GM19395 (cell line): ENCODE measurements around the gene SMIM10.
"Not testable (repeated sequence)": the region's sequence is repeated elsewhere in the genome, so short reads cannot be mapped to it uniquely, and the experiment has no call there.

Experiments
- ATAC-seq: cut with Tn5 transposase; IDR thresholded peaks from one replicate; pipeline ENCODE4 v1.9.1; 2021; ENCODE audit warnings: mild to moderate bottlenecking, moderate library complexity; ENCODE audit not compliant: unreplicated experiment

Gene SMIM10

DNA sequence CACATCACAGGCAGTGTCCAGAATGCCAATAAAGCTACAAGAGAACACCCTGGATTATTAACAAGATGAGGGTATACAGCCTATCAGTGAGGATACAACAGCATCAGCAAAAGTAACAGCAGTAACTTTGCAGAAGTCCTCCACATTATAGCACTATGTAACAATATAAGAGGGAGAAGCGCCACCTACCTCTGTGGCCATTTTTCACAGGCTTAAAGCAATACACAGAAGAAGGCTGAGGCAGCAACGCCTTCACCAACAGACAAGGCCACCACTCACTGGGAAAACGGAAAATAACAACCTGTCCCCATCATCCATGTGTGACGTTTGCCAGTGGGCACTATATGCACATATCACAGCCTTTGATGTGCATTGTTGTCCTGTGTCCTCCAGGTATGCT, 19.0 kb downstream of the SMIM10 start:
- no peak for ATAC-seq

DNA sequence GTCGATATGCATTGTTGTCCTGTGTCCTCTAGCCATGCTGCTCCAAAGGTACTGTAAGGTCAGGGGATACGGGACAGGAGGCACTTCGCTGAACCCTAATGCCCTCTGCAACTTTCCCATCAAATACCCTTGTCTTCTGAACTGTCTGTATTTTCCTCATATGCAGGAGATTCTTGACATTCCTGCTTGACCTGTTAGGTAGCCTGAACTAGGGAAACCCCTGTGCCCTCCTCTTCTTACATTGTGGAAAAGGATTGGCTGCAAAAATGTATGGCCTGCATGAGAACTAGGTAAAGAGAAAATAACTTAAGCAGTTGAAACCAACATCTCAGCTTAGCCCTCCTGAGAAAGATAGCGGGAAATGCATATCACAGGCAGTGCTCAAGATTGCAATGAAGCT, 20.1 kb downstream of the SMIM10 start:
- no peak for ATAC-seq

DNA sequence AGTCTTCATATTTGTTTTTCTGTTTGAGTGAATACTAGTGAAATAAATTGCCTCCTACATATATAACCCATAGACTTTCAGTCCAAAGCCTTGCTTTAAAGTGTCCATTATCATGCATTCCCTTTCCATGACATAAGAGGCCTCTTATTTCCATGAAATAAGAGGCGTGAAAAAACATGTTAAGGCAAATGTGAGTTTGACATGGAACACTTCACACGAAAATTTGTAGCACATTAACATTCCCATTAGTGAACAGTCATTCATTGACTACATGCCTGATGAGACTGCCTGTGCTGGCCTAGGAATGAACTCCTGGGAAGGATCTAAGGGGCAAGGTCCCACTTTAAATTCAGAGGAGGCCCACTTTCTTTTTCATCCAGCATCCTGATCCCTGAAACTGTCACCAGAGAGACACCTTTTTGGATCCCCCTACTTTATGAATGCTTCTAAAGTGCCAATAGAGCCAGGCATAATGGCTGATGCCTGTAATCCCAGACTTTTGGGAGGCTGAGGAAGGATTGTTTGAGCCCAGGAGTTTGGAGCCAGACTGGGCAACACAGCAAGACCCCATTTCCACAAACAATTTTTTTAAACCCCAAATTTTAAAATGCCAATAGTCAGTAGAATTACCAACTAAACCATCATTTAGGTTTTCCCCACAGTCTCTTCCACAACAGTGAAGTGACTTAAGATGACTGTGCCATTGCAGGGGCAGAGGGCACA, 24.9 kb downstream of the SMIM10 start:
- no peak for ATAC-seq

DNA sequence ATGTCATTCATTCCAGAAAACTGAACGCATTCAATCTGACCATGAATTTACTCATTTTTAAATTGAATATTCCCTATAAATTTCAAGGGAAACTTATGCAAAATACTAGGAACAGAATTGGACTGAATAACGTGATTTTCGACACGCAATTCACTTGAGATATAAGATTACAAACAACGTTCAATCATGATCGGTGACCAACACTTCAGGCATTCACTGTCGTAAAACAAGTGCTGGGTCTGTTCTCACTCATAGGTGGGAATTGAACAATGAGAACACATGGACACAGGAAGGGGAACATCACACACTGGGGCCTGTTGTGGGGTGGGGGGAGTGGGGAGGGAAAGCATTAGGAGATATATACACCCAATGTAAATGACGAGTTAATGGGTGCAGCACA, 29.1 kb downstream of the SMIM10 start:
- ATAC-seq, result not testable (repeated sequence)

DNA sequence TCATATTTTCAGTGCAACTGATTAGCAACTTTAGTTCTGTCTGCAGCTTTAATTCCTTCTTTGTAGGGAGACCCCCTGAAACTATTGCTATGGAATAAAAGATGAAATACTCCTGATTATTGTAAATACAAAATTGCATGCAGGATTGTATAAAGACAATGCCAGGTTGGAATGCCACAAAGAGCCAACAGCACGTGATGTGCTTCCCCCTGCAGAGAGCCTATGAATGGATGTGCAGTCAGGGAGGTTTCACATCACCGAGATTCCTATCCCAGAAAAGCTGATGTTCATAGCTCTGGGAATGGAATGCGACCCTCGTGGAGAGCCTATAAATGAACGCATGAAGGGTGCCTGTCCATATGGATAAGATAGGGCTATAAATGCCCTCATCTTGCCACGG, 33.0 kb downstream of the SMIM10 start:
- not testable (repeated sequence) for ATAC-seq

DNA sequence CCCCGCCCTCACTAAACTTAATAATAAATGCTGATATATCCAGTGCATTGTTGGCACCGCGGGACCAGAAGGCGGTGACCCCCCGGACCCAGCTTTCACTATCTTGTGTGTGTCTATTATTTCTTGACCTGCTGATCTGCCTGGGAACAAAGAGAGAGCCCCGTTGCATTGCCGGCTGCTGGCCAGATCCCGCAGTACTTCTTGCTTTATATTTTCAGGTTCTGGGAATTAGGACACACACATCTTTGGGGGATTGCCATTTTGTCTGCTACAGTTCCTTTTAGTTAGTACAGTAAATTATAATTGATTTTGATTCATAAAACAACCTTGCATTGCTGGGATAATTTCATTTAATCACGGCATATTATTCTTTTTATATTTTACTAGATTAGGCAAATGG, 33.7 kb downstream of the SMIM10 start:
- ATAC-seq, result no peak

DNA sequence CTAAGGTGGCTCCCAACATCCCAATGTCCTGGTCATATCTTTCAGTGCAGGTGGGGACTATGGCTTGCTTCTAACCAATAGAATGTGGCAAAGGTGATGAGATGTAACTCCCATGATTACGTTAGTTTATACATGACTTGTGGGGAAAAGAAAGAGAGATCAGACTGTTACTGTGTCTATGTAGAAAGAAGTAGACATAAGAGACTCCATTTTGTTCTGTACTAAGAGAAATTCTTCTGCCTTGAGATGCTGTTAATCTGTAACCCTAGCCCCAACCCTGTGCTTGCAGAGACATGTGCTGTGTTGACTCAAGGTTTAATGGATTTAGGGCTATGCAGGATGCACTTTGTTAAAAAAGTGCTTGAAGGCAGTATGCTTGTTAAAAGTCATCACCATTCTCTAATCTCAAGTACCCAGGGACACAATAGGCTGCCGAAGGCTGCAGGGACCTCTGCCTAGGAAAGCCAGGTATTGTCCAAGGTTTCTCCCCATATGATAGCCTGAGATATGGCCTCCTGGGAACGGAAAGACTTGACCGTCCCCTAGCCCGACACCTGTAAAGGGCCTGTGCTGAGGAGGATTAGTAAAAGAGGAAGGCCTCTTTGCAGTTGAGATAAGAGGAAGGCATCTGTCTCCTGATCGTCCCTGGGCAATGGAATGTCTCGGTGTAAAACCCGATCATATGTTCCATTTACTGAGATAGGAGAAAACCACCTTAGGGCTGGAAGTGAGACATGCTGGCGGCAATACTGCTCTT, 39.6 kb downstream of the SMIM10 start:
- ATAC-seq, result not testable (repeated sequence)

DNA sequence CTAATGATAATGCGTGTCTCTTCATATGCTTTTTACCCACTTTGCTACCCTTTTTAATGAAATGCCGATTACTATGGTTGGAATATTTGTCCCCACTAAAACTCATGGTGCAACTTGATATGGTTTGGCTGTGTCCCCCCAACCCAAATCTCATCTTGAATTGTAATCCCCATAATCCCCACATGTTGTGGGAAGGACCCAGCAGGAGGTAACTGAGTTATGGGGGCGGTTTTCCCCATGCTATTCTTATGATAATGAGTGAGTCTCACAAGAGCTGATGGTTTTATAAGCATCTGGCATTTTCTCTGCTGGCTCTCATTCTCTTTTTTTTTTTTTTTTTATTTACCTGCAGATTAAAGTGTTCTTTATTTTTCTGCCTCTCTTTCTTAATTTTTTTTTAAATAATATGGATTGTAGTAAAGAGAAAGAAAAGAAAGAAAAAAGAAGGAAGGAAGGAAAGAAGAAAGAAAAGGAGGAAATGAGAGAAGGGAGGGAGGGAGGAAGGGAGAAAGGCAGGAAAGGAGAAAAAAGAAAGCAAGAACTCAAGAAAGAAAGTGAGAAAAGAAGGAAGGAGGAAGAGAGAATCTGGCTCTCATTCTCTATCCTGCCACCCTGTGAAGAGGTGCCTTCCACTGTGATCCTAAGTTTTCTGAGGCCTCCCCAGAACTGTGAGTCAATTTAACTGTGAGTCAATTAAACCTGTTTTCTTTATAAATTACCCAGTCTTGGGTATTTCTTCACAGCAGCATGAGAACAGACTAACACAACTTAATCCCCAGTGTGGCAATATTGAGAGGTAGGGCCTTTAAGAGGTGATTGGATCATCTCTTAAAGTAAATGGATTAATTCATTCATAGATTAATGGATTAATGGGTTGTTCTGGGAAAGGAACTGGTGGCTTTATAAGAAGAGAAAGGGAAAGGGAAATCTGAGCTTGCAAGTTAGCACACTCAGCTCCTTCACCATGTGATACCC, 50.6 kb downstream of the SMIM10 start:
- not testable (repeated sequence) for ATAC-seq
